ENCODE measurements around the gene BAZ1A.
A peak's percentile ranks its signal among the peaks of the same experiment; 100 is the strongest.

Gene BAZ1A, protein sequence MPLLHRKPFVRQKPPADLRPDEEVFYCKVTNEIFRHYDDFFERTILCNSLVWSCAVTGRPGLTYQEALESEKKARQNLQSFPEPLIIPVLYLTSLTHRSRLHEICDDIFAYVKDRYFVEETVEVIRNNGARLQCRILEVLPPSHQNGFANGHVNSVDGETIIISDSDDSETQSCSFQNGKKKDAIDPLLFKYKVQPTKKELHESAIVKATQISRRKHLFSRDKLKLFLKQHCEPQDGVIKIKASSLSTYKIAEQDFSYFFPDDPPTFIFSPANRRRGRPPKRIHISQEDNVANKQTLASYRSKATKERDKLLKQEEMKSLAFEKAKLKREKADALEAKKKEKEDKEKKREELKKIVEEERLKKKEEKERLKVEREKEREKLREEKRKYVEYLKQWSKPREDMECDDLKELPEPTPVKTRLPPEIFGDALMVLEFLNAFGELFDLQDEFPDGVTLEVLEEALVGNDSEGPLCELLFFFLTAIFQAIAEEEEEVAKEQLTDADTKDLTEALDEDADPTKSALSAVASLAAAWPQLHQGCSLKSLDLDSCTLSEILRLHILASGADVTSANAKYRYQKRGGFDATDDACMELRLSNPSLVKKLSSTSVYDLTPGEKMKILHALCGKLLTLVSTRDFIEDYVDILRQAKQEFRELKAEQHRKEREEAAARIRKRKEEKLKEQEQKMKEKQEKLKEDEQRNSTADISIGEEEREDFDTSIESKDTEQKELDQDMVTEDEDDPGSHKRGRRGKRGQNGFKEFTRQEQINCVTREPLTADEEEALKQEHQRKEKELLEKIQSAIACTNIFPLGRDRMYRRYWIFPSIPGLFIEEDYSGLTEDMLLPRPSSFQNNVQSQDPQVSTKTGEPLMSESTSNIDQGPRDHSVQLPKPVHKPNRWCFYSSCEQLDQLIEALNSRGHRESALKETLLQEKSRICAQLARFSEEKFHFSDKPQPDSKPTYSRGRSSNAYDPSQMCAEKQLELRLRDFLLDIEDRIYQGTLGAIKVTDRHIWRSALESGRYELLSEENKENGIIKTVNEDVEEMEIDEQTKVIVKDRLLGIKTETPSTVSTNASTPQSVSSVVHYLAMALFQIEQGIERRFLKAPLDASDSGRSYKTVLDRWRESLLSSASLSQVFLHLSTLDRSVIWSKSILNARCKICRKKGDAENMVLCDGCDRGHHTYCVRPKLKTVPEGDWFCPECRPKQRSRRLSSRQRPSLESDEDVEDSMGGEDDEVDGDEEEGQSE (N-terminal part only)

GRCh38 chr14:34875031-34875922, at the start of gene BAZ1A:
TSS of gene BAZ1A (minus strand) at chr14:34875360. CDS start at chr14:34874604, 756 bp downstream.
- DNase-seq = peak; percentile 77 to 78

DNA sequence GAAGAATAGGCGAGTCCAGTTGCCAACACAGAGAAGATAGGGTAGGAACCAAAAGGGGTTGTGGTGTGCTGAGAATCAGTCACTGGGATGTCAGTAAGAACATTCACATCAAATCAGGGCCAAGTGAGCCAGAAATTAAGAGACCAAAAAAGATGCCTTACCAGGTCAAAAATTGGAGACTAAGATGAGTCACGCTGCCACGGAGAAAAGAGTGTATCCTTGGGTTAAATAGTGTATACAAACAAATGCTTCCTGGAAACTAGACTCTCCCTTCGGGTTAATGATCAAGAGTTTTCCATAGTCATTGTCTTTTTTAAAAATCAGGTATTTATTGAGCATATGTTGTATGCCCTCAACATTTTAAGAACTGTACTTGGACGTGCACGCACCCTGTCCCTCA, 45.2 kb upstream of the BAZ1A start:
- DNase-seq = no peak

DNA sequence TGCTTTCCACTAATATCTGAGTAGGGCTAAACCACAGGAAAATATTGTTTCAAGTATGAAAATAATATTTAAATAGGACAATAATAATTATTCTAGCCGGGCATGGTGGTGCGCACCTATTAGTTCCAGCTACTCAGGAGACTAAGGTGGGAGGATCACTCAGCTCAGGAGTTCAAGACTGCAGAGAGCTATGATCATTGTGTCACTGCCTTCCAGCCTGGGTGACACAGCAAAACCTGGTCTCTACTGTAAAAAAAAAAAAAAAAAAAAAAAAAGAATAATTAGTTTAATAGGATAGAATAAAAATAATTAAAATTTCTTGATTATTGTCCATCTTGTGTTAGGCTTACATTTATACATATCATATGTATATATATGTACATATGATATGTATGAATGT, 38.5 kb upstream of the BAZ1A start:
- DNase-seq = no peak

DNA sequence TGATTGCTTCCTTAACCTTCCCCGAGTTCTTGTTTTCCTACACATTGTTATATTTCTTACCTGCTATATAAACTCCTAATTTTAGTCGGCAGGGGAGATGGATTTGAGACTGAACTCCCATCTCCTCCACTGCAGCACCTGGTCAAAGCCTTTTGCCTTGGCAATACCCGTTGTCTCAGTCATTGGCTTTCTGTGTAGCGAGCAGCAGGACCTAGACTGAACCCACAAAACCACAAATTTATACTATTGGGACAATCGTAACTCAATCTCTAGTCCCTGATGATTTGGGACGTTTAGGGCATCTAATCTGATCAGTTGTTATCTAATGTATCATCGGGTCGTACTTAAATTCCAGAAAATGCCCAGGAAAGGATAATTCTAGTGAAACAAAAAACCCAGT, 37.8 kb upstream of the BAZ1A start:
- no peak for DNase-seq

- DNase-seq = no peak
These were observed 37.0 kb upstream of the BAZ1A start for GRCh38 chr14:34912182-34912581.

DNA sequence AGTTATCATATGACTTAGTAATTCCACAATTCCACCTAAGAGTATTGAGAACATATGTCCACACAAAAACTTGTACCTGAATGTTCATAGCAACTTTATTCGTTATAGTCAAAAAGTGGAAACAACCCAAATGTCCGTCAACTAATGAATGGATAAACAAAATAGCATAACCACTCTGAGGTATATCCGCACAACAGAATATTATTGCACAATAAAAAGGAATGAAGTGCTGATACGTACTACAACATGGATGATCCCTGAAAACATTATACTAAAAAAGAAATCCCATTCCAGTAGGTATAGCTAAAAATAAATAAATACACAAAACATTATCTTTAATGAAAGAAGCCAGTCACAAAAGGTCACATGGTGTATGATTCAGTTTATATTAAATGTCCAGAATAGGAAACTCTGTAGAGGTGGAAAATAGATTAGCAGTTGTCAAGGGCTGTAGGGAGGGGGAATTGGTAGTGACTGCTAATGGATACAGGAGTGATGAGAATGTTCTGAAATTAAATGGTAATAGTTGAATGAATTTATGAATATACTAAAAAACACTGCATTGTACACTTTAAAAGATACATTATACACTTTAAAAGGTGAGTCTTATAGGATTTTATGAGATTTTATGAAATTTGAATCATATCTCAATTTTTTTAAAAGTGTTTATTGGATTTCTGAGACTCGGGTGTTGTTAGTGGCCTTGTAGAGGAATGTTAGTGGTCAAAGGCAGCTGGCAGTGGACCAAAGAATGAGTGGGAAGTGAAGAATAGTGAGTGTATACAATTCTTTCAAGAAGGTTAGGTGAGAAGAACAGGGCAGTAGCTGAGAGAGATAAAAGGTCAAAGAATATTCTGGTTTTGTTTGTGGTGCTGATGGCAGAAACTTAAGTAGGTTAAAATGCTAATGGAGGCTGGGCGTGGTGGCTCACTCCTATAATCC, 36.3 kb upstream of the BAZ1A start:
- no peak for DNase-seq

DNA sequence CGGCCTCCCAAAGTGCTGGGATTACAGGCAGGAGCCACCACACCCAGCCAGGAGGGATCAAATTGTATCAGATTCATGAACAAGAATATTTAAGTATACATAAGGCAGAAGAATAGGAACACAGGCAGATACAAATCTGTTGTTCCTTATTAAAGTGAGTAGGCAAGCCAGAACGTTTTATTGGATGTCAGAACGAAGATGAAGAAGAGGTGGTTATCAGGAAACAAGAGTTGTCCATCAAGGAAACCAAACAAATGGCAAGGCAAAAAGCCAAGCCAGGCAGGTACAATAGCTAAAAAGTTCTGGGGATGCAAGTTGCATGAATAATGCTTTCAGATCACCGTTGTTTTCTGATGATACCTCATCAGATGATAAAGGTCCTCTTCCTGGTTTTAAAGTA, 31.1 kb upstream of the BAZ1A start:
- no peak for DNase-seq

- DNase-seq = no peak
These were observed 20.1 kb upstream of the BAZ1A start for GRCh38 chr14:34895277-34895676.

GRCh38 chr14:34890937-34891336, 15.8 kb upstream of the BAZ1A start:
- DNase-seq = no peak

- DNase-seq = no peak
These were observed 13.0 kb upstream of the BAZ1A start for GRCh38 chr14:34888186-34888585.

DNA sequence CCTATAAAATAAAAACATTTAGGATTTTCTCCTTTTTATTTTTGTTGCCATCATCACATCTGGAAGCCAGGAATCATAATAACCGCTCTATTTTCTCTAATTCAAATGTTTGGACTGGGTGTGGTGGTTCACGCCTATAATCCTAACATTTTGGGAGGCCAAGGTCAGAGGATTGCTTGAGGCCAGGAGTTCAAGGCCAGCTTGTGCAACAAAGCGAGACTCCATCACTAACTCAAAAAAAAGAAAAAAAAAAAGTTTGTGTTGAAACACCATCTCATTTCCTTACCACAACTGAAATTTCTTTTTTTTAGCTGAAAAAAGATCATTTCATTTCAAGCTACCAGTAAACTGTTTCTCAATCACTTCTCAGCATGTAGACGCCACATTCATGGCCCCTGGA, 8.8 kb upstream of the BAZ1A start:
- DNase-seq = no peak

DNA sequence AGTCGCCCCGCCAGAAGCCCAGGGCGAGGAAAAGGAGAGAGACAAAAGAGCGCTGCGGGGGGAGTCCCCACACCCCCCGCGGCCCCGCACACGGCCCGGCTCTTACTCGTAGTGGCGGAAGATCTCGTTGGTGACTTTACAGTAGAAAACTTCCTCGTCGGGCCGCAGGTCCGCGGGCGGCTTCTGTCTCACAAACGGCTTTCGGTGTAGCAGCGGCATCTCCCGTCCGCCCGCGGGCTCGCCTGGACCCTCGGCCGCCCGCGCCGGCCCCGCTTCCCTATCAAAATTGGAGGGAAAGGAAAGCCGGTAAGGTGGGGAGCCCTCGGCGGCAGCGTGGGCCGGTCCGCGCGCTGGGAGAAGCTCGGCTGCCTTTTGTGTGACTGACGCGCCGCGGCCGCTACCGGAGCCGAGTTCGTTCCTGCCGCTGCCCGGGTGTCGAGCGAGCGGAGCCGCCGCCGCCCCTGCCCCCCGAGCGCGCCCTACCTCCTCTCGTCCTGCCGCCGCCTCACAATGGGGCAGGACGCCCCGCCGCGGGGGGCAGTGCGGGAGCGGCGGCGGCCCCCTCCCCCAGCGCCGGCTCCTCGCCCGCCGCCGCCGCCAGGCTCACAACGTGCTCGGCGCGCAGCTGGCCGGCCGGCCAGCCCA, 652 bp downstream of the BAZ1A start:
- peak; percentile 74 to 80 for DNase-seq

GRCh38 chr14:34873589-34874385, 1.4 kb downstream of the BAZ1A start:
- peak; percentile 89 to 90 for DNase-seq

DNA sequence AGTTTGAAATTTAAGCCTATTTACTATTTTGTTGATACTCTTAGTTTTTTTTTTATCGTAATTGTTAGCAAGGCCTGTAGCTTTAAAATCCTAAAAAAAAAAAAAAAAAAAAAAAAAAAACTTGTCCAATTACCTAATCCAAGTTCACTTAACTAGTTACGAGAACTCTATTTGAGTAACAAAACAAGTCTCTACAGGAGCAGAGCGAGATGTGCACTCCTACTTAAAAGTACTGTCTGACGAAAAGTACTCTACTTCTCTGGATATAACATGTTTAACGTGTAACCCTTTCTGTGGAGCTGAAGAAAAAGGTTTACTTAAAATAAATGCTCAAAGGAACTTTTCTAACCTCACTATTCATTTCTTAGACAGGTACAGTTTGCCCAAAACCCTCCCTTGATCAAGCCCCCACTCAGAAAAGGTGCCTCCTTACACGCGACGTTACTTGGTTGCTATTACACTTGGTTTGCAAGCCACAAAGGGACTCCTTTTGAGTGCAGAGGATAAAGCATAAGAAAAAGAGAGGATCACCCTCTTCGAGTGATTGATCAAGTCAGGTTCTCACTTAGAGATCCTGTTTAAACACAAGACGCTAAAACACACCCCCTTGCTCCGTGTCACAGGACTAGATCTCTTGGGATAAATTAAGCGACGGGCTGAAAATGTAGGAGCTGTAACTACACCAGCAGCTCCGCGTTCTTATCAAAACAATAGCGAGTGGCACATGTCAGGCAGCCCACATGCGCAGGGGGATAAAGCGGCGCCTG, 2.2 kb downstream of the BAZ1A start:
- no peak for DNase-seq

DNA sequence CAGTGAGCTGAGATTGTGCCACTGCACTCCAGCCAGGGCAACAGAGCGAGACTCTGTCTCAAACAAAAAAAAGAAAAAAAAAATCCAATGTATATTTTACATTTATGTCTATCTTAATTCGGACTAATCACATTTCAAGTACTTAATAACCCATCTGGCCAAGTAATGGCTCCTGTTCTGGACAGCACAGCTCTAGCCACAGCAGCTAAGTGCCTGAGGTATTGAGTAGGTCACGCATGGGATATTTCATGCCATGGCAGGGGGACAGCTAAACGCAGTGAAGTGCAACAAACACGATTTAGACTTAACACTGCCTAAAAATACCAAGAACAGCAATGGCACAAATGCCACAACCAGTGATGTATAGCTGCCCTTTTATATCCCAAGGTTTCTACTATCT, 8.0 kb downstream of the BAZ1A start:
- no peak for DNase-seq

- no peak for DNase-seq
These were observed 9.1 kb downstream of the BAZ1A start for GRCh38 chr14:34865889-34866574.

- no peak for DNase-seq
These were observed 11.3 kb downstream of the BAZ1A start for GRCh38 chr14:34863844-34864243.

- DNase-seq = no peak
These were observed 16.4 kb downstream of the BAZ1A start for GRCh38 chr14:34858765-34859164.
